Mucosa of rectum (tissue), 2 donors: ENCODE measurements around the gene UQCR10.

Experiments used
- H3K27ac ChIP-seq, 2 donors: one replicate each; pipeline ENCODE4 v1.7.0; 2013; ENCODE audit warnings: inconsistent platforms in 2 of 2, low read depth in 2 of 2, low read length in 2 of 2
- H3K27me3 ChIP-seq, 2 donors: one replicate each; pipeline ENCODE4 v1.7.0; 2013; ENCODE audit warnings: low read length in 2 of 2; ENCODE audit not compliant: control insufficient read depth in 2 of 2, insufficient read depth in 2 of 2
- H3K36me3 ChIP-seq, 2 donors: one replicate each; pipeline ENCODE4 v1.7.0; 2013; ENCODE audit warnings: low read length in 2 of 2; ENCODE audit not compliant: control insufficient read depth in 2 of 2, insufficient read depth in 2 of 2
- H3K4me1 ChIP-seq, 2 donors: one replicate each; pipeline ENCODE4 v1.7.0; 2013; ENCODE audit warnings: low read length in 2 of 2, mild to moderate bottlenecking in 1 of 2; ENCODE audit not compliant: control insufficient read depth in 2 of 2, insufficient read depth in 2 of 2
- H3K4me3 ChIP-seq, 2 donors: one replicate each; pipeline ENCODE4 v1.7.0; 2013; ENCODE audit warnings: low read length in 2 of 2
- H3K9ac ChIP-seq, 2 donors: one replicate each; pipeline ENCODE4 v1.7.0; 2013; ENCODE audit warnings: low read length in 2 of 2, low read depth in 1 of 2, mild to moderate bottlenecking in 1 of 2
- H3K9me3 ChIP-seq, 2 donors: one replicate each; pipeline ENCODE4 v1.7.0; 2013; ENCODE audit warnings: low read length in 2 of 2; ENCODE audit not compliant: control insufficient read depth in 2 of 2
- donor health status: healthy.
- donor health status: Normal muscosa, but diverticular disease.

Gene UQCR10

GRCh38 chr22:29798318-29798717, 31.1 kb downstream of the UQCR10 start:
- Histone ChIP-seq H3K4me1 (peaks cover 6 to 8% of the 10 kb centered on the region in 2 donors), H3K27ac (peak overlapping the region in 1 of 2 donors; percentile 56), H3K27me3 (no peaks in the 10 kb centered on the region), H3K9ac (no peak overlapping the region), H3K9me3 (no peaks in the 10 kb centered on the region), H3K36me3 (peaks cover 51 to 67% of the 10 kb centered on the region in 2 donors), H3K4me3 (no peak overlapping the region)

- H3K36me3 ChIP-seq: peaks cover 51 to 67% of the 10 kb centered on the region in 2 donors
These were observed 31.6 kb downstream of the UQCR10 start for GRCh38 chr22:29798801-29799200.

GRCh38 chr22:29799217-29799680, 32.1 kb downstream of the UQCR10 start:
- Histone ChIP-seq H3K4me1 (peaks cover 6 to 8% of the 10 kb centered on the region in 2 donors), H3K9ac (no peak overlapping the region), H3K9me3 (no peaks in the 10 kb centered on the region), H3K27me3 (no peaks in the 10 kb centered on the region), H3K4me3 (peak overlapping the region in 1 of 2 donors; percentile 23), H3K27ac (peak overlapping the region; percentile 55 to 56), H3K36me3 (peaks cover 55 to 72% of the 10 kb centered on the region in 2 donors)

More at GRCh38 chr22:29798801-29799200, 31.6 kb downstream of the UQCR10 start:
- H3K9me3 ChIP-seq: no peaks in the 10 kb centered on the region
- H3K9ac ChIP-seq: no peak overlapping the region
- H3K27me3 ChIP-seq: no peaks in the 10 kb centered on the region
- H3K4me3 ChIP-seq: peak overlapping the region in 1 of 2 donors; percentile 23
- H3K27ac ChIP-seq: peak overlapping the region; percentile 55 to 56
- peaks cover 6 to 8% of the 10 kb centered on the region in 2 donors for H3K4me1 ChIP-seq

- Histone ChIP-seq H3K9ac (no peak overlapping the region), H3K36me3 (peaks cover 70 to 85% of the 10 kb centered on the region in 2 donors), H3K4me1 (peaks cover 6 to 8% of the 10 kb centered on the region in 2 donors), H3K27ac (no peak overlapping the region), H3K27me3 (no peaks in the 10 kb centered on the region), H3K4me3 (no peak overlapping the region), H3K9me3 (no peaks in the 10 kb centered on the region)
These were observed 34.0 kb downstream of the UQCR10 start for GRCh38 chr22:29801153-29801552.

GRCh38 chr22:29801796-29802195, 34.6 kb downstream of the UQCR10 start:
- H3K9me3 ChIP-seq: no peaks in the 10 kb centered on the region
- peaks cover 6 to 8% of the 10 kb centered on the region in 2 donors for H3K4me1 ChIP-seq
- peaks cover 73 to 85% of the 10 kb centered on the region in 2 donors for H3K36me3 ChIP-seq
- no peaks in the 10 kb centered on the region for H3K27me3 ChIP-seq
- H3K9ac ChIP-seq: no peak overlapping the region
- no peak overlapping the region for H3K27ac ChIP-seq
- H3K4me3 ChIP-seq: no peak overlapping the region

- no peak overlapping the region for H3K4me3 ChIP-seq
- H3K4me1 ChIP-seq: peaks cover 6 to 8% of the 10 kb centered on the region in 2 donors
- peaks cover 83 to 85% of the 10 kb centered on the region in 2 donors for H3K36me3 ChIP-seq
- H3K9me3 ChIP-seq: no peaks in the 10 kb centered on the region
- H3K27me3 ChIP-seq: no peaks in the 10 kb centered on the region
- H3K27ac ChIP-seq: no peak overlapping the region
- H3K9ac ChIP-seq: no peak overlapping the region
These were observed 36.0 kb downstream of the UQCR10 start for GRCh38 chr22:29803190-29803589.

GRCh38 chr22:29804985-29805384, 37.8 kb downstream of the UQCR10 start:
- Histone ChIP-seq H3K27me3 (no peaks in the 10 kb centered on the region), H3K4me3 (no peak overlapping the region), H3K9me3 (no peaks in the 10 kb centered on the region), H3K27ac (no peak overlapping the region), H3K36me3 (peaks cover 73 to 78% of the 10 kb centered on the region in 2 donors), H3K9ac (no peak overlapping the region), H3K4me1 (no peaks in the 10 kb centered on the region)

- peaks cover 68 to 74% of the 10 kb centered on the region in 2 donors for H3K36me3 ChIP-seq
These were observed 39.0 kb downstream of the UQCR10 start for GRCh38 chr22:29806196-29806595.

GRCh38 chr22:29810216-29810615, 43.0 kb downstream of the UQCR10 start:
- Histone ChIP-seq H3K36me3 (peaks cover 63 to 75% of the 10 kb centered on the region in 2 donors), H3K4me1 (peaks cover 4 to 15% of the 10 kb centered on the region in 2 donors), H3K27ac (no peak overlapping the region)

More at GRCh38 chr22:29806196-29806595, 39.0 kb downstream of the UQCR10 start:
- Histone ChIP-seq H3K4me1 (peaks cover 3 to 4% of the 10 kb centered on the region in 2 donors), H3K27ac (no peak overlapping the region), H3K27me3 (no peaks in the 10 kb centered on the region), H3K9ac (no peak overlapping the region), H3K9me3 (no peaks in the 10 kb centered on the region), H3K4me3 (no peak overlapping the region)

GRCh38 chr22:29811377-29811776, 44.2 kb downstream of the UQCR10 start:
- peak overlapping the region; percentile 35 to 64 for H3K27ac ChIP-seq
- peaks cover 57 to 71% of the 10 kb centered on the region in 2 donors for H3K36me3 ChIP-seq
- H3K4me3 ChIP-seq: no peak overlapping the region
- H3K27me3 ChIP-seq: no peaks in the 10 kb centered on the region
- H3K9me3 ChIP-seq: no peaks in the 10 kb centered on the region
- H3K9ac ChIP-seq: no peak overlapping the region
- peaks cover 4 to 15% of the 10 kb centered on the region in 2 donors for H3K4me1 ChIP-seq

More at GRCh38 chr22:29810216-29810615, 43.0 kb downstream of the UQCR10 start:
- H3K4me3 ChIP-seq: no peak overlapping the region
- no peak overlapping the region for H3K9ac ChIP-seq
- H3K27me3 ChIP-seq: no peaks in the 10 kb centered on the region
- H3K9me3 ChIP-seq: no peaks in the 10 kb centered on the region
